ENCODE measurements around the gene SPATA20. TPM values are rescaled to one million over a fixed set of nuclear protein-coding genes. Genes with fewer than 3 reads are reported as not detected.

The SPATA20 gene
- total and polyA plus RNA-seq, 2 of the 8 experiments (the other 6 are each of a cell fraction or from before 2014, with no cell fraction given): 16.2 to 17.5 TPM

DNA sequence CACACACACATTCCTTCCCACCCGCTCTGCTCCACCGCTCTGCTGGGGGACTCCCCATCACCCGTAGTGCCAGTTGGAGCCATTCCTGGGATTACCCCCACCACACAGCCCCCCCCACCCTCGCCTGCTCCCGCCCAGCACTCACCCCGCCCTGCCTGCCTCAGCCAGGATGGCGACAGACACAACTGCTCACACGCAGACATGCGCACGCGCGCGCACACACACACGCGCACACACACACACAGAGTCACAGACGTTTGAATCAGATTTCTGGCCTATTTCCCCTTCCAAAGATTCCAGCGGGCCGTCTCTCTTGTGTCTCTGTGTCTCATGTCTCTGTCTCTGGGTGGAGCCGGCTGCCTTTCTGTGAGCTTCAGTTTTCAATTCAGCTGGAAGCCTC, 17.9 kb downstream of the SPATA20 start (continued):
- no peak for TF ChIP-seq KDM1A (IDR thresholded peaks at IDR 0.05; ENCODE audit: borderline replicate concordance, low read length)
